Measurements from ENCODE around the gene CACNA1H. TPM values are rescaled to one million over a fixed set of nuclear protein-coding genes. Genes with fewer than 3 reads are reported as not detected.

CACNA1H gene
- total and polyA plus RNA-seq, 2 of the 8 experiments (the other 6 are each of a cell fraction or from before 2014, with no cell fraction given): 14.0 to 28.7 TPM

DNA sequence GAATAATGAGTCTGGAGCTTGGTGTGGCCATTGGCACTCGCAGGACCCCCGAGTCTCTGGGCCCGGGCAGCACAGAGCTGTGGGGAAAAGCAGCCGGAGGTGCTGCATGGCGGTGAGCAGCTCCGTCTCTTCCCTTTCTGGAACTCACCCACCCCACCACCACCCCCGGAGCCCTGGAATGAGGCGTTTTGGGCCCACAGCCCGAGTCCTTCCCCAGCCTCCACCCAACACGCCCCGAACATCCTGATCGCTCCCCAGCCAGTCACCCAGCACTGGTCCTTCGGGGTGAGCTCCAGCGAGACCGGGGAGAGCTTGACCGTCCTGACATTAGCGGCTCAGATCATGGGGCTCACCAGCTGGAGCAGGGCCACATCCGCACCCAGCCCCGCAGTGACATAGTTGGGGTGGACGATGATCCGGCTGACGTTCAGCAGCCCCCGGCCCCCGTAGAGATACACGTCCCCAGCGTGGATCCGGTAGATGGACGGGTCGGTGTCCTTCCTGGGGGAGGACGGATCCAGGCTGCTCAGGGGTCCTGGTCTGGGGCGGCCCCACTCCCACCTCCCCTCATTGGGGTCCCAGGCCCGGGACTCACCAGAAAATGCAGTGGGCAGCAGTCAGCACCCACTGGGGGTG is 109.4 kb downstream of the CACNA1H start:
- Histone ChIP-seq H3K56ac (replicated peaks; ENCODE audit: insufficient read length, low read depth, low read length) (no peak overlapping the region), H3K79me1 (ENCODE audit: low read depth, low read length) (no peaks in the 10 kb centered on the region; the same call in 1 of the 2 replicates), H3K27me3 (replicated peaks in 1 of 4; ENCODE audit: control insufficient read depth in 3 of 4, extremely low read depth in 1 of 4, insufficient read depth in 3 of 4, low read length in 3 of 4) (peaks cover 0 to 28% (median 15%) of the 10 kb centered on the region in 4 experiments; a peak in 5 of 7 replicates), H2BK15ac (ENCODE audit: low read length) (no peak overlapping the region), H2BK20ac (ENCODE audit: low read length) (no peak overlapping the region), H4K91ac (replicated peaks; ENCODE audit: insufficient read length, low read length) (no peak overlapping the region), H3K14ac (ENCODE audit: insufficient read length) (no peak overlapping the region), H3K9ac (replicated peaks in 1 of 4; ENCODE audit: extremely low read depth in 1 of 4, low read depth in 3 of 4, low read length in 3 of 4) (no peak overlapping the region), H3K4ac (replicated peaks; ENCODE audit: insufficient read length, low read depth, low read length) (no peak overlapping the region), H3K23me2 (ENCODE audit: low read depth, low read length) (peaks cover 3% of the 10 kb centered on the region; the same call in 1 of the 2 replicates), H4K8ac (ENCODE audit: extremely low read depth, insufficient read depth, low read length) (0 out of 2 replicates have a peak overlapping the region, but pooled peaks have one; percentile 25), H3K36me3 (ENCODE audit: control insufficient read depth in 2 of 4, insufficient read depth in 4 of 4, low read length in 3 of 4) (no peaks in the 10 kb centered on the region; a peak in 1 of 8 replicates), H3K4me1 (replicated peaks in 1 of 4; ENCODE audit: control insufficient read depth in 3 of 4, insufficient read depth in 4 of 4, low read length in 3 of 4) (peaks cover 0 to 11% (median 8%) of the 10 kb centered on the region in 4 experiments; a peak in 6 of 7 replicates), H3K18ac (ENCODE audit: extremely low read depth, low read length) (no peak overlapping the region), H2AFZ (ENCODE audit: low read length) (no peak overlapping the region), H4K5ac (ENCODE audit: insufficient read length, low read depth, low read length) (no peak overlapping the region), H4K20me1 (replicated peaks in 1 of 2; ENCODE audit: control insufficient read depth in 1 of 2, insufficient read depth in 2 of 2, low read length in 2 of 2) (peaks cover 0 to 7% of the 10 kb centered on the region in 2 experiments), H2BK120ac (replicated peaks; ENCODE audit: low read depth, low read length) (no peak overlapping the region), H3K27ac (ENCODE audit: low read depth, low read length) (no peak overlapping the region), H2AK5ac (ENCODE audit: low read depth, low read length) (no peak overlapping the region), H3K79me2 (ENCODE audit: control insufficient read depth in 1 of 2, insufficient read depth in 2 of 2, low read length in 2 of 2) (no peaks in the 10 kb centered on the region), H2BK5ac (ENCODE audit: low read depth, low read length) (no peak overlapping the region), H3K4me2 (ENCODE audit: insufficient read depth in 1 of 2, low read depth in 2 of 2, low read length in 2 of 2) (no peak overlapping the region), H3K9me3 (ENCODE audit: insufficient read depth in 2 of 2, low read depth in 1 of 2, low read length in 1 of 2) (peaks cover 0 to 2% of the 10 kb centered on the region in 2 experiments; a peak in 2 of 4 replicates), H3K4me3 (ENCODE audit: extremely low read depth in 1 of 4, insufficient read depth in 2 of 4, low read depth in 3 of 4, low read length in 4 of 4) (no peak overlapping the region), H2BK12ac (ENCODE audit: low read depth, low read length) (no peak overlapping the region), H3K23ac (ENCODE audit: insufficient read length) (no peak overlapping the region)
- ChIA-PET CTCF (ENCODE audit: partially characterized antibody) (interaction anchor here (0.9 to 1.3 kb wide), 5 partner anchors 12 to 42 kb away, joined by 3 to 4 read pairs (median 3); no protein-coding TSS in a partner anchor), POLR2A (ENCODE audit: partially characterized antibody) (interaction anchor here (0.9 to 1.7 kb wide), 2 partner anchors 28 to 159 kb away, joined by 3 to 5 read pairs; partner anchors contain the start of gene UQCC4)
- TF ChIP-seq, protein P1, sequence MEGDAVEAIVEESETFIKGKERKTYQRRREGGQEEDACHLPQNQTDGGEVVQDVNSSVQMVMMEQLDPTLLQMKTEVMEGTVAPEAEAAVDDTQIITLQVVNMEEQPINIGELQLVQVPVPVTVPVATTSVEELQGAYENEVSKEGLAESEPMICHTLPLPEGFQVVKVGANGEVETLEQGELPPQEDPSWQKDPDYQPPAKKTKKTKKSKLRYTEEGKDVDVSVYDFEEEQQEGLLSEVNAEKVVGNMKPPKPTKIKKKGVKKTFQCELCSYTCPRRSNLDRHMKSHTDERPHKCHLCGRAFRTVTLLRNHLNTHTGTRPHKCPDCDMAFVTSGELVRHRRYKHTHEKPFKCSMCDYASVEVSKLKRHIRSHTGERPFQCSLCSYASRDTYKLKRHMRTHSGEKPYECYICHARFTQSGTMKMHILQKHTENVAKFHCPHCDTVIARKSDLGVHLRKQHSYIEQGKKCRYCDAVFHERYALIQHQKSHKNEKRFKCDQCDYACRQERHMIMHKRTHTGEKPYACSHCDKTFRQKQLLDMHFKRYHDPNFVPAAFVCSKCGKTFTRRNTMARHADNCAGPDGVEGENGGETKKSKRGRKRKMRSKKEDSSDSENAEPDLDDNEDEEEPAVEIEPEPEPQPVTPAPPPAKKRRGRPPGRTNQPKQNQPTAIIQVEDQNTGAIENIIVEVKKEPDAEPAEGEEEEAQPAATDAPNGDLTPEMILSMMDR (IDR thresholded peaks at IDR 0.05; ENCODE audit: control extremely low read depth in 1 of 3, insufficient read depth in 1 of 3, low read depth in 1 of 3, low read length in 3 of 3): no peak
- no peak for FAIRE-seq
- WGBS, 2 experiments (ENCODE audit: extremely low coverage in 1 of 2, insufficient coverage in 1 of 2, insufficient read length in 1 of 2, insufficient replicate concordance in 2 of 2, low coverage in 1 of 2, low lambda C conversion rate in 2 of 2, missing lambda C conversion rate in 1 of 2): 91% methylated on average over 31 of the region's 32 CpGs; no CpG with 5 or more reads in 1 of the 2 experiments
- DNase-seq (ENCODE audit: low read depth in 1 of 2, low spot score in 2 of 2): no peak
